Gastroesophageal sphincter (tissue), 4 donors: ENCODE results near the gene ERN2. TPM values are rescaled to one million over a fixed set of nuclear protein-coding genes. Genes with fewer than 3 reads are reported as not detected.

ENCODE experiments used
- ATAC-seq: fragments of 150-250 bp; one replicate; pipeline ENCODE4 v1.9.1; 2016; ENCODE audit warnings: mild to moderate bottlenecking, moderate library complexity
- H3K27ac ChIP-seq, 4 donors: fragments of 200-600 bp; sonication (generic) in 3 of 4; 1 replicate in 3 of 4; 2 replicates in 1 of 4; pipeline ENCODE4 v1.5.1; 2016 to 2019
- H3K27me3 ChIP-seq: fragments of 200-600 bp; sonication (generic); one replicate; pipeline ENCODE4 v1.5.1; 2019
- H3K36me3 ChIP-seq, 2 donors: fragments of 200-600 bp; sonication (generic); one replicate each; pipeline ENCODE4 v1.5.1; 2019; ENCODE audit warnings: control low read depth in 1 of 2
- H3K4me1 ChIP-seq, 3 donors: fragments of 200-600 bp; sonication (generic); 1 replicate in 2 of 3; 2 replicates in 1 of 3; pipeline ENCODE4 v1.5.1; 2016 to 2019; ENCODE audit warnings: control low read depth in 2 of 3
- H3K4me3 ChIP-seq, 2 donors: fragments of 200-600 bp; sonication (generic); one replicate each; pipeline ENCODE4 v1.5.1; 2019; ENCODE audit warnings: mild to moderate bottlenecking in 1 of 2, moderate library complexity in 1 of 2
- H3K9me3 ChIP-seq, 3 donors: fragments of 200-600 bp; sonication (generic); one replicate each; pipeline ENCODE4 v1.5.1; 2017 to 2019; ENCODE audit warnings: control low read depth in 2 of 3
- EP300 ChIP-seq: sonication (generic); formaldehyde crosslinking; IDR thresholded peaks from one replicate; pipeline ENCODE4 v1.6.1; 2017; ENCODE audit warnings: antibody characterized with exemption, mild to moderate bottlenecking
- POLR2A ChIP-seq, 2 donors: fragments of 450-650 bp; IDR thresholded peaks; one replicate each; pipeline ENCODE4 v1.6.1; 2017; ENCODE audit warnings: antibody characterized with exemption in 2 of 2, mild to moderate bottlenecking in 2 of 2, moderate library complexity in 1 of 2
- POLR2AphosphoS5 ChIP-seq: sonication (generic); formaldehyde crosslinking; IDR thresholded peaks from one replicate; pipeline ENCODE4 v1.6.1; 2017; ENCODE audit warnings: antibody characterized with exemption
- WGBS, 2 donors: methylation state at CpG; one replicate each; pipeline ENCODE4 v1.1.5; 2018; ENCODE audit warnings: low coverage in 1 of 2; 5-methylcytosine and 5-hydroxymethylcytosine counted together
- total RNA-seq, 4 donors: library from RNA; depleted of rRNA; stranded (reverse); fragments of >200 nt; gene quantifications; one replicate each; pipeline ENCODE4 v1.1.0, GENCODE V29; 2016
- TF ChIP-seq, protein P1 (sequence below), 4 experiments: fragments of 200-600 bp in 2 of 4; fragments of 450-650 bp in 2 of 4; sonication (generic) in 1 of 4; IDR thresholded peaks; one replicate each; pipeline ENCODE4 v1.5.1; 2017 to 2019; ENCODE audit warnings: antibody characterized with exemption in 4 of 4, mild to moderate bottlenecking in 2 of 4, moderate library complexity in 2 of 4

ERN2 gene
- total RNA-seq, 4 donors from 2014 or later: 2.3 TPM; not detected in 3

DNA sequence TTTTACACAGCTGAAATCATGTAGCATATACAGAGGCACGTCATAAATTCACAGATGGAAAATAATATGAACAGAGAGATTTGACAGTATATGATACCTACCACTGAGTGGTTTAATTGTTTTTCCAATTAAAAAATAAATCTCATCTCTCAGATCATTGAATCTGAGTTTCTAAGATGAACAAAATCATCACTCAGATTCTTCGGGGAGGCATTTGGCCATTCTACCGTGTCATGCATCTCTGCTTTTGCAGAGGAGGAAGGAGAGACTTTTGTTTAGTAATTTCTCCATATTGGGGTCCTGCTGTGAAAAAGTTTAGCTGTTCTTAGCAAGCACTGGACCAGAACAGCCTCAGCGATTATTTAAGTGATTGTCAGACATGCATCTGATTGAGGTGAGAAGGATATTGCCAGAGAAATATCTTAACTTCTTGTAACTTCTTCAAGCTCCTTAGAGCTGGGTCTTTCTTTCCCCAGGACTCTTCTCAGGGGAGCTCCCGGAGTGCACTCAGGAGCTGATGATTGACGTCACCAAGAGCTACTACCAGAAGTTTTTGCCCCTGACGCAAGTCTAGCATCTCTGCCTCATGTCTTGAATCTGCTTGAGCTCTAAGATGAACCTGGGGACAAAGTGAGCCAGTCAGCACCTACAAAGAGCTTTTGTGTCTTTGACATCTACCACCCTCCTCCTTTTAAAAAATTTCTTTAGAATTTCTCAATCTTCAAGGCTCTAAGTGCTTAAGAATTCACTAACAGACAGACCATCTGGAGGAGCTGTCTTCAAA, 46.3 kb downstream of the ERN2 start:
- no peaks in the 10 kb centered on the region for H3K4me1 ChIP-seq
- no peak overlapping the region for H3K27ac ChIP-seq
- no peaks in the 10 kb centered on the region for H3K27me3 ChIP-seq
- WGBS, 2 donors: 71 to 84% methylated on average over 3 to 7 of the region's 7 CpGs
- H3K36me3 ChIP-seq: peaks cover 3 to 100% of the 10 kb centered on the region in 2 donors
- TF ChIP-seq POLR2A (IDR thresholded peaks at IDR 0.05) (no peak), EP300 (no peak), POLR2AphosphoS5 (no peak)
- TF ChIP-seq, protein P1, sequence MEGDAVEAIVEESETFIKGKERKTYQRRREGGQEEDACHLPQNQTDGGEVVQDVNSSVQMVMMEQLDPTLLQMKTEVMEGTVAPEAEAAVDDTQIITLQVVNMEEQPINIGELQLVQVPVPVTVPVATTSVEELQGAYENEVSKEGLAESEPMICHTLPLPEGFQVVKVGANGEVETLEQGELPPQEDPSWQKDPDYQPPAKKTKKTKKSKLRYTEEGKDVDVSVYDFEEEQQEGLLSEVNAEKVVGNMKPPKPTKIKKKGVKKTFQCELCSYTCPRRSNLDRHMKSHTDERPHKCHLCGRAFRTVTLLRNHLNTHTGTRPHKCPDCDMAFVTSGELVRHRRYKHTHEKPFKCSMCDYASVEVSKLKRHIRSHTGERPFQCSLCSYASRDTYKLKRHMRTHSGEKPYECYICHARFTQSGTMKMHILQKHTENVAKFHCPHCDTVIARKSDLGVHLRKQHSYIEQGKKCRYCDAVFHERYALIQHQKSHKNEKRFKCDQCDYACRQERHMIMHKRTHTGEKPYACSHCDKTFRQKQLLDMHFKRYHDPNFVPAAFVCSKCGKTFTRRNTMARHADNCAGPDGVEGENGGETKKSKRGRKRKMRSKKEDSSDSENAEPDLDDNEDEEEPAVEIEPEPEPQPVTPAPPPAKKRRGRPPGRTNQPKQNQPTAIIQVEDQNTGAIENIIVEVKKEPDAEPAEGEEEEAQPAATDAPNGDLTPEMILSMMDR (IDR thresholded peaks at IDR 0.05): no peak
- no peaks in the 10 kb centered on the region for H3K9me3 ChIP-seq
- no peak overlapping the region for H3K4me3 ChIP-seq
- ATAC-seq: no peak

- Histone ChIP-seq H3K27ac (no peak overlapping the region), H3K4me1 (no peaks in the 10 kb centered on the region), H3K4me3 (no peak overlapping the region), H3K36me3 (peaks cover 14 to 100% of the 10 kb centered on the region in 2 donors), H3K9me3 (no peaks in the 10 kb centered on the region), H3K27me3 (no peaks in the 10 kb centered on the region)
- ATAC-seq: no peak
- TF ChIP-seq EP300 (no peak), POLR2A (IDR thresholded peaks at IDR 0.05) (no peak), POLR2AphosphoS5 (no peak)
- TF ChIP-seq, protein P1 (IDR thresholded peaks at IDR 0.05): no peak
- 94 to 100% methylated on average over 2 of the region's 2 CpGs for WGBS, 2 donors
These were observed 49.1 kb downstream of the ERN2 start for GRCh38 chr16:23663918-23664317.

DNA sequence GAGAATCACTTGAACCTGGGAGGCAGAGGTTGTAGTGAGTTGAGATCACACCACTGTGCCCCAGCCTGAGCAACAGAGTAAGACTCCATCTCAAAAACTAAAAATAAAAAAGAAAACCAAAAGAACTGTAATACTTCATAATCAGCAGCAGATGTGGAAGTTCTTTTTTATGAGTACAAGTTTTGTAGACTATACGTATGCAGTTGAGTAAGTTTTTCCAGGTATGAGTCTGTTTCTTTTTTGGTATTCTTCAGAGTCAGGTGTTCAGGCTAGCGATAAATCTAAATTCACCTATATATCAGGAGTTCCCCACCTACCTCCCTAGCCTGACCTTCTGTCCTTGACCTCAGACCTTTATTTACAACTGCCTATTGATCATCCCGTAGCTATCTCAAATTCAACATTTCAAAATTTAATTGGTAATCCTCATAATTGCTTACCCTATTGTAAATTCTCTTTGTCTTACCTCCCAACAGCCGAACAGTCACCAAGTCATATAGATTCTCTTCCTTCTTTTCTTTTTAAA, 61.0 kb downstream of the ERN2 start:
- no peaks in the 10 kb centered on the region for H3K9me3 ChIP-seq

DNA sequence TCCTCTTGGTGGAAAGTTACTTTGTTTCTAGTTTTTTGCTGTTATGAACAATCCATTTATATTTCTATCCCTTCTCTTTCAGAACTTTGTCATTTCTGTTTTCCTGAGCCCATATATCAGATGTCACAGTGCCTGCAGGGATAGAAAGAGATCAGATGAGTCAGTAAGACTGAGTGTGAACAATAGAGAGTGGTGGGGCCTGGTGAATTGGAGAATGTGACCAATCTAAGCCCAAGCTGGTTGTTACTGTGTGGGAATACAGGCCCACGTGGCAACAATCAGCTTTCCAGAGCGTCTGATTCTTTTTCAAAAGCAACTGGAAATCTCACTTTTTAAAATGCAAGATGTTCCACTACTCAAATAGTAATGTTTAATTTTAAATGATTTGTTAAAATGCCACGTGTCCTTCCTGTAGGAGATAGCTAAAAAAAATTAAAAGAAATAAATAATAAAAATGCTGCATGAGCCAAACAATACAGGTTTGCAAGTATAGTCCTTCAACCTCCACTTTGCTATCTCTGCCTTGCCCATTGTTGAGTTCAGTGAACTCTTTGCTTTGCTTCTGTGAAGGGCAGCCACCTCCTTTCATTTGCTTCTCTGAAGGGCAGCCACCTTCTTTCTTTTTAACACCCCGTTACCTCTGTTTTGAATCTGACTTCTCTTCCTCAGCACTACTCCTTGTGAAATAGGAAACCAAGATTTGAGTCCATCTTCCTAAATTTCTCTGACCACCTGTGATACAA, 62.2 kb downstream of the ERN2 start:
- no peaks in the 10 kb centered on the region for H3K9me3 ChIP-seq
- H3K4me1 ChIP-seq: peaks cover 0 to under 1% (median 0%) of the 10 kb centered on the region in 3 donors
- 80 to 89% methylated on average over 2 to 4 of the region's 4 CpGs for WGBS, 2 donors
- no peak overlapping the region for H3K27ac ChIP-seq
- TF ChIP-seq EP300 (no peak), POLR2A (IDR thresholded peaks at IDR 0.05) (no peak), POLR2AphosphoS5 (no peak)
- TF ChIP-seq, protein P1 (IDR thresholded peaks at IDR 0.05): no peak
- no peak overlapping the region for H3K4me3 ChIP-seq
- H3K27me3 ChIP-seq: no peaks in the 10 kb centered on the region
- no peak for ATAC-seq
- peaks cover 0 to 66% of the 10 kb centered on the region in 2 donors for H3K36me3 ChIP-seq

More for the DNA sequence above, 61.0 kb downstream of the ERN2 start:
- 95% methylated on average over 4 of the region's 4 CpGs for WGBS, 2 donors
- no peak overlapping the region for H3K4me3 ChIP-seq
- H3K27ac ChIP-seq: no peak overlapping the region
- H3K27me3 ChIP-seq: no peaks in the 10 kb centered on the region
- TF ChIP-seq EP300 (no peak), POLR2AphosphoS5 (no peak)
- ATAC-seq: no peak
- no peaks in the 10 kb centered on the region for H3K4me1 ChIP-seq
- H3K36me3 ChIP-seq: peaks cover 0 to 67% of the 10 kb centered on the region in 2 donors

- Histone ChIP-seq H3K27me3 (no peaks in the 10 kb centered on the region), H3K27ac (peak overlapping the region in 1 of 4 donors; percentile 83), H3K36me3 (peaks cover 0 to 52% of the 10 kb centered on the region in 2 donors), H3K9me3 (no peaks in the 10 kb centered on the region), H3K4me3 (peak overlapping the region; percentile 55 to 95), H3K4me1 (peaks cover 0 to 49% (median 15%) of the 10 kb centered on the region in 3 donors)
- no peak for ATAC-seq
- WGBS, 2 donors: 62 to 76% methylated on average over 12 to 14 of the region's 14 CpGs
- TF ChIP-seq POLR2AphosphoS5: no peak
- TF ChIP-seq, protein P1 (IDR thresholded peaks at IDR 0.05): no peak
- TF ChIP-seq EP300: no peak
- no peak for TF ChIP-seq POLR2A (IDR thresholded peaks at IDR 0.05)
These were observed 70.7 kb downstream of the ERN2 start for GRCh38 chr16:23642246-23642774.
